OCI-M2 (cell line): ENCODE data around the gene TAF4.
"Not testable (repeated sequence)": the region's sequence is repeated elsewhere in the genome, so short reads cannot be mapped to it uniquely, and the experiment has no call there.

ENCODE experiments used
- DNase-seq: peaks from one replicate; lab custom pipeline; 2025; ENCODE audit not compliant: unreplicated experiment; lab: John Stamatoyannopoulos, UW

Gene TAF4

GRCh38 chr20:62065674-62066338 is at the start of gene TAF4:
TSS of gene TAF4 (minus strand) at chr20:62065881. CDS start at chr20:62065810, 71 bp downstream.
- DNase-seq = no peak

- no peak for DNase-seq
Observed at GRCh38 chr20:62114894-62115293, 49.2 kb upstream of the TAF4 start.

GRCh38 chr20:62112368-62112767 is 46.7 kb upstream of the TAF4 start:
- DNase-seq = no peak

- no peak for DNase-seq
Observed at GRCh38 chr20:62111148-62111547, 45.5 kb upstream of the TAF4 start.

- no peak for DNase-seq
Observed at GRCh38 chr20:62105592-62105991, 39.9 kb upstream of the TAF4 start.

GRCh38 chr20:62104791-62105345 is 39.2 kb upstream of the TAF4 start:
- no peak for DNase-seq

- DNase-seq = no peak
Observed at GRCh38 chr20:62104234-62104789, 38.6 kb upstream of the TAF4 start.

GRCh38 chr20:62103508-62104233 is 38.0 kb upstream of the TAF4 start:
- no peak for DNase-seq

- no peak for DNase-seq
Observed at GRCh38 chr20:62101078-62101477, 35.4 kb upstream of the TAF4 start.

- no peak for DNase-seq
Observed at GRCh38 chr20:62097881-62098407, 32.3 kb upstream of the TAF4 start.

GRCh38 chr20:62096421-62097380 is 31.0 kb upstream of the TAF4 start:
- no peak for DNase-seq

- no peak for DNase-seq
Observed at GRCh38 chr20:62089393-62089792, 23.7 kb upstream of the TAF4 start.

GRCh38 chr20:62088258-62089127 is 22.8 kb upstream of the TAF4 start:
- no peak for DNase-seq

GRCh38 chr20:62087632-62088031 is 22.0 kb upstream of the TAF4 start:
- DNase-seq = no peak

- DNase-seq = no peak
Observed at GRCh38 chr20:62087227-62087626, 21.5 kb upstream of the TAF4 start.

GRCh38 chr20:62085206-62085605 is 19.5 kb upstream of the TAF4 start:
- DNase-seq = no peak

GRCh38 chr20:62084224-62084623 is 18.5 kb upstream of the TAF4 start:
- DNase-seq = not testable (repeated sequence)

- DNase-seq = no peak
Observed at GRCh38 chr20:62083312-62083711, 17.6 kb upstream of the TAF4 start.

GRCh38 chr20:62080249-62080990 is 14.7 kb upstream of the TAF4 start:
- DNase-seq = no peak
